ENCODE results near the gene KRT74. TPM values are rescaled to one million over a fixed set of nuclear protein-coding genes. Genes with fewer than 3 reads are reported as not detected.

The KRT74 gene
- total RNA-seq, 4 donors from 2014 or later = not detected

- TF ChIP-seq CTCF (IDR thresholded peaks at IDR 0.05; ENCODE audit: low read depth) = no peak
Observed at GRCh38 chr12:52575256-52575655, 1.6 kb upstream of the KRT74 start.

- TF ChIP-seq CTCF (IDR thresholded peaks at IDR 0.05; ENCODE audit: low read depth) = no peak
Observed at GRCh38 chr12:52573306-52573705, 337 bp downstream of the KRT74 start.

GRCh38 chr12:52570511-52570910, 3.1 kb downstream of the KRT74 start:
- TF ChIP-seq CTCF (IDR thresholded peaks at IDR 0.05; ENCODE audit: low read depth) = no peak

GRCh38 chr12:52568111-52568510, 5.5 kb downstream of the KRT74 start:
- no peak for TF ChIP-seq CTCF (IDR thresholded peaks at IDR 0.05; ENCODE audit: low read depth)

GRCh38 chr12:52566847-52567291, 6.8 kb downstream of the KRT74 start:
- no peak for TF ChIP-seq CTCF (IDR thresholded peaks at IDR 0.05; ENCODE audit: low read depth)

- no peak for TF ChIP-seq CTCF (IDR thresholded peaks at IDR 0.05; ENCODE audit: low read depth)
Observed at GRCh38 chr12:52564582-52564981, 9.1 kb downstream of the KRT74 start.

- TF ChIP-seq CTCF (IDR thresholded peaks at IDR 0.05; ENCODE audit: low read depth) = no peak
Observed at GRCh38 chr12:52561880-52562449, 11.7 kb downstream of the KRT74 start.

Data from subcutaneous adipose tissue (tissue), 4 donors.